Measurements from ENCODE around the gene KIFBP. TPM values are rescaled to one million over a fixed set of nuclear protein-coding genes. Genes with fewer than 3 reads are reported as not detected.
A peak's percentile ranks its signal among the peaks of the same experiment; 100 is the strongest.

Gene KIFBP
- total RNA-seq, 1 experiment from 2014 or later: 27.3 TPM

DNA sequence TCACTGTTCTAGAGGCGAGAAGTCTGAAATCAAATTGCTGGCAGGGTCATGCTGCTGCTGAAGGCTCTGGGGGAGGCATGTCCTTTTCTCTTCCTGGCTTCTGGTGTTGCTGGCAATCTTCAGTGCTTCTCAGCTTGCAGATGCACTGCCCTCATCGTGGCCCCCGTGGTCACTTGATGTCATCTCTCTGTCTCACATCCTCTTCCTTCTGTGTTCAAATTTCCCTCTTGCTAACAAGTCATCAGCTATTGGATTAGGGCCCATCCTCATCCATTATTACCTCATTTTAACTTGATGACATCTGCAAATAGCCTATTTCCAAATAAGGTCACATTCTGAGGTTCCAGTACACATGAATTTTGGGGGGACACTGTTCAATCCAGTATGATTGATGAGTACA, 62.7 kb downstream of the KIFBP start:
- no peak for DNase-seq (ENCODE audit: low read depth)

GRCh38 chr10:69051710-69052487, 63.3 kb downstream of the KIFBP start:
- DNase-seq (ENCODE audit: low read depth): no peak

GRCh38 chr10:69052736-69053135, 64.1 kb downstream of the KIFBP start:
- DNase-seq (ENCODE audit: low read depth): no peak

DNA sequence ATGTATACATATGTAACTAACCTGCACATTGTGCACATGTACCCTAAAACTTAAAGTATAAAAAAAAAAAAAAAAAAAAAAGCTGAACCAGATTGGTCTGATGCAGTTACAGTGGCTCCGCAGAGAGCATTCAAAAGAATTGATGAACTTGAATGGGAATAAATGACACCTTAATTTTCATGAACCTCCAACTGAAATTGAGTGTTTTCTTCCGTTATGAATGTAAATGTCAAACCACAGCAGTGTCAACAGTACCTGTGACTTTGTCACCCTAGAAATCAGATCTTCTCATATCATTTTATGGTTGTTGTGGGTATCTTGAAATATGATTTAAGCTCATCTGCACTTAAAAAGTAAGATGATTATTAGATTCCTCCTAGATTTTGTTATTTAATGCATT, 66.6 kb downstream of the KIFBP start:
- no peak for DNase-seq (ENCODE audit: low read depth)

GRCh38 chr10:69056129-69056528, 67.5 kb downstream of the KIFBP start:
- no peak for DNase-seq (ENCODE audit: low read depth)

GRCh38 chr10:69056536-69057260, 68.1 kb downstream of the KIFBP start:
- no peak for DNase-seq (ENCODE audit: low read depth)

GRCh38 chr10:69057261-69057950, 68.8 kb downstream of the KIFBP start:
- DNase-seq (ENCODE audit: low read depth): no peak

- DNase-seq (ENCODE audit: low read depth): peak; percentile 55
Observed at GRCh38 chr10:69057951-69058297, 69.3 kb downstream of the KIFBP start.

GRCh38 chr10:69060127-69060798, 71.7 kb downstream of the KIFBP start:
- DNase-seq (ENCODE audit: low read depth): no peak

- DNase-seq (ENCODE audit: low read depth): peak; percentile 81
Observed at GRCh38 chr10:69061305-69062161, 72.9 kb downstream of the KIFBP start.

- DNase-seq (ENCODE audit: low read depth): no peak
Observed at GRCh38 chr10:69062901-69063300, 74.3 kb downstream of the KIFBP start.

DNA sequence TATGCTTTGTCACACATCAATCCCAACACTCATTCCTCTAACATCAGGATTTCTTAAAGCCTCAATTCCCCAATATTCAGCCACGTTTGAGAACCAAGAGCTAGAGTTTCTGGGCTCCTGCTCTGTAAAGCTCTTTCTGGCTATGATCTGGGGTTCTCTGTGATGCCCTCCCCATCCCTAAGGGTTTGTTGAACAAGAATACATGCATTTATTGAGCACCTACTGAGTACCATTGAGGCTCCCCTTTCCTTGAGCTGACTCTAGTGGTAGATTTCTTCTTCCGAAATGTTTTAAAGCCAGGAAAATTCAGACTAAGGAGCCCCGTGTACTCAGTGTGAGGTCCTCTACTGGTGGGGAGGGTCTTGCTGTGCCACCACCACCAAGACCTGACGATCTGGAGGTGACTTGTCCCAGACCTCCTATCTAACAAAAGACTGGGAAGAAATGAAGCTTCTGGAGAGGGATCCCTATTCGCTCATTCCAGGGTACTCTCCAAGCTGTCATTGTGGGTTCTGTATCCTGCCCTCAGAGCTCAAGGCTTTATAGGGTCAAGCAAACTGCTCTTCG, 76.2 kb downstream of the KIFBP start:
- DNase-seq (ENCODE audit: low read depth): no peak

- peak; percentile 20 for DNase-seq (ENCODE audit: low read depth)
Observed at GRCh38 chr10:69065406-69066361, 77.1 kb downstream of the KIFBP start.

Other genes with a start within 250 kb of the KIFBP start
- gene STOX1, start 161.3 kb upstream of the KIFBP start, total RNA-seq (2014; rRNA removed; shearing (Covaris generic)): 0.80 and 3.0 TPM in 2 replicates
- gene DDX50, start 87.5 kb upstream of the KIFBP start, total RNA-seq (2014; rRNA removed; shearing (Covaris generic)): 44.9 and 47.9 TPM in 2 replicates
- gene DDX21, start 32.6 kb upstream of the KIFBP start, total RNA-seq (2014; rRNA removed; shearing (Covaris generic)): 174 and 175 TPM in 2 replicates
- gene SRGN, start 99.3 kb downstream of the KIFBP start, total RNA-seq (2014; rRNA removed; shearing (Covaris generic)): 8.3 and 11.5 TPM in 2 replicates
- gene VPS26A, start 135.4 kb downstream of the KIFBP start, total RNA-seq (2014; rRNA removed; shearing (Covaris generic)): 21.7 and 32.5 TPM in 2 replicates
- 23.0 and 24.9 TPM in 2 replicates for gene SUPV3L1, start 191.4 kb downstream of the KIFBP start, total RNA-seq (2014; rRNA removed; shearing (Covaris generic))
- gene HKDC1, start 231.5 kb downstream of the KIFBP start, total RNA-seq (2014; rRNA removed; shearing (Covaris generic)): 0.69 and 0.89 TPM in 2 replicates

Measured in Daoy (cell line).